Femur (tissue), 1 donor: ENCODE results near the gene ERN1.
"Not testable (repeated sequence)": the region's sequence is repeated elsewhere in the genome, so short reads cannot be mapped to it uniquely, and the experiment has no call there.

Experiments
- DNase-seq: peaks from one replicate; pipeline ENCODE4 v3.0.0-alpha.2; 2017

The ERN1 gene

DNA sequence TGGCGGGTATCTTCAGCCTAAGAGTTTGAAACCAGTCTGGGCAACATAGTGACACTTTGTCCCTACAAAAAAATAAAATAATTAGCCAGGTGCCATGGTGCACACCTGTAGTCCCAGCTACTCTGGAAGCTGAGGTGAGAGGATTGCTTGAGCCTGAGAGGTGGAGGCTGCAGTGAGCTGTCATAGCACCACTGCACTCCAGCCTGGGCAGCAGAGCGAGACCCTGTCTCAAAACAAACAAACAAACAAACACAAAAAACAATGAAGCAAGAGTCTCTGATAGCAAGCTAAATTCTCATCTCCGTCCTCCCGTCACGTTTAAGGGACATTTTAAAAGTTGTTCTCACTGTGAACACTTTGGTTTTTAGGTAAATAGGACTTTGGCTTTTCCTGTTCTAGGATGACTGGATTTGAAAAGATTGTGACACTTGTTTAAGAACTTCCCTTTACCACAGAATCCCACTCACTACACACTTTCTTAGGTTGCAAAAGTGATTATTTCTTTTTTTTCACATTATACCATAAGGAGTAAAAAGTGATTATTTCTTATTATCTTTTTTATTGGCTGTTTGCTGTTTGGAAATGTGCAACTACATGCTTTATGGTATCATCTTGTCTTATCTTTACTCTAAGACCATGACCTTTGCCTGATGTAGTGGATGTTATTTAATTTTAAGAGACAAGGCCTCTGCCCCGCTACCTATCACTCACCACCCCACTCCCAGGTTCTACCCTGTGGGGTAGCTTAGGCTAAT, 4.4 kb upstream of the ERN1 start:
- DNase-seq, result no peak

DNA sequence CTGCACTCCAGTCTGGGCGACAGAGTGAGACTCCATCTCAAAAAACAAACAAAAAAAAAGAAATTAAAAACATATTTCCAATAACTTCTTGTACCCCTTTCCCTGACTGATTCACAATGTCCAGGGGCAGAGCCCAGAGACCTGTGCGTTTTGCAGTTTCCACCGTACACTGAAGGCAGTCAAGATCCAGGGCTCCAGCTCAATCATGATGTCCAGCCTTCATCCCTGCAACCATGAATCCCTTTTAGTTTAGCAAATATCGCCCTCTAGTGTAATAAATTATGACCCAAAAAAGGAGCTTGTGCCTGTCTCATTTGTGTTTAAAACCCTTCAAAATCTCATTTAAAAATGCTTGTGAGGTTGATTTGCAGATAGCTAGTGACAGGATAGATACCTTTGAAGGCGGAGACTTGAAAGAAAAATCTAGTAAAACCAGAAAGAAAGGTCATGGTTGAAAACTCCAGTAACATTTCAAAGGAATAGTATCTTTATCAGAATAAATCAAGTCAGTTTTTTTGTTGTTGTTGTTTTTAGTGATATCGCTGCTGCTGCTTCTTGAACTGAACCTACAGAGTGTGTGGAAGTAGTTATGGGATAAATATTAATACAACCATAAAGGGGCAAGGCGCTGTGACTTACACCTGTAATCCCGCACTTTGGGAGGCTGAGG, 3.7 kb upstream of the ERN1 start:
- no peak for DNase-seq

DNA sequence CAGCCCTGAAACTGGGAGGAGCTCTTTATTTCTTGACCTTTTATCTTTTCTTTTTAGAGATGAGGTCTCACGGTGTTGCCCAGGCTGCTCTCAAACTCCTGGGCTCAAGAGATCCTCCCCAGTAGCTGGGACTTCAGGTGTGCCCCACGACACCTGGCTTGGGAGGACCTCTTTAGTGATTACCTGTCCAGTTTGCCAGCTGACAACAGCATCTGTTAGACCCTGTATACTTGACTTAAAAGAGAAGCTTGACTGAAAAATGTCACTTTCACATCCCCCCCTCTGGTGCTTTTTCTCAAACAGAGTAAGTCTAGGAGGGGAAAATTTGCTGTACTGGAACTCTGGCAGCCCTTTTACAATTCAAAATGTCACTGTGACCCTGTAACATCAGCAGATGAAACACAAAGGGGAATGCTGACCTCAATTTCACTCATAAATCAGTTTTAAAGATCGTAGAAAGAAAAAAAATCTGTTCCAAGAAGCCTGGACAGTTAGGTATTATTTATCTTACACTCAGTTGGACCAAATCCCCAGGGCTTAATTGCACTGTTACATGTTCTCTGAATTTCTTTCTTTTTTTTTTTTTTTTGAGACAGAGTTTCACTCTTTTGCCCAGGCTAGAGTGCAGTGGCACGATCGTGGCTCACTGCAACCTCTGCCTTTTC, 1.8 kb upstream of the ERN1 start:
- DNase-seq, result no peak

DNA sequence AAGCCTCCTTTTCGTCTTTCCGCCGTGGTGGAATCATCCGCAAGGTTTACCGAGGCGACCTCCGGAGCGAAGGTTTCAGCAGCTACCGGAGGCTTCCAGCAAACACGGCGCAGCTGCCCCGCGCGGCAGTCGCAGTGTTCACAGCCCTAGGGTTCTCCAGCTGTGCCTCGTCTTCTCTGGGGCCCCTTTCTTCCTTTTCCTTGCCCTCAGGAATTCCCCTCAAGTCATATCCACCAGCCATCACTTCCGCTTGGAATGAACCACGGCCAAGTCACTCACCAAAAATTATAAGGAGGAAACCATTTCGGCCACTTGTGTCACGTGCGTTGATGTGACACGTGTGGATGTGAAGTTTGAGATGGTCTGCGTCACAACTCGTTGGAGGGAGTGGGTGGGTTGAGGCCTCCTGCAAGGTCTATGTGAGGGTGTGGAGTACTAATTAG, 636 bp upstream of the ERN1 start:
- no peak for DNase-seq

DNA sequence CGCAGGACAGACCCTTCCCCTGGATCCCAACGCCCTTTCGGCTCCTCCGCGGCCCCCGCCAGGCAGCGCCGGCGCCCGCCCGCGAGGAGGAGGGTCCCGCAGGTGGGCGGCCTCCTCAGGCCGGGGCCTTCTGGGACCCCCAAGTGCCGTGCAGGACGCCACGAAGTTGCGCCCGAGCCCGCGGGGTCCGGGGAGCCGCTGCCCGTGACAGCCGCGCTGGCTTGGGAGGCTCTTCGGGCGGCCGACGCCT, 504 bp downstream of the ERN1 start:
- DNase-seq, result no peak

DNA sequence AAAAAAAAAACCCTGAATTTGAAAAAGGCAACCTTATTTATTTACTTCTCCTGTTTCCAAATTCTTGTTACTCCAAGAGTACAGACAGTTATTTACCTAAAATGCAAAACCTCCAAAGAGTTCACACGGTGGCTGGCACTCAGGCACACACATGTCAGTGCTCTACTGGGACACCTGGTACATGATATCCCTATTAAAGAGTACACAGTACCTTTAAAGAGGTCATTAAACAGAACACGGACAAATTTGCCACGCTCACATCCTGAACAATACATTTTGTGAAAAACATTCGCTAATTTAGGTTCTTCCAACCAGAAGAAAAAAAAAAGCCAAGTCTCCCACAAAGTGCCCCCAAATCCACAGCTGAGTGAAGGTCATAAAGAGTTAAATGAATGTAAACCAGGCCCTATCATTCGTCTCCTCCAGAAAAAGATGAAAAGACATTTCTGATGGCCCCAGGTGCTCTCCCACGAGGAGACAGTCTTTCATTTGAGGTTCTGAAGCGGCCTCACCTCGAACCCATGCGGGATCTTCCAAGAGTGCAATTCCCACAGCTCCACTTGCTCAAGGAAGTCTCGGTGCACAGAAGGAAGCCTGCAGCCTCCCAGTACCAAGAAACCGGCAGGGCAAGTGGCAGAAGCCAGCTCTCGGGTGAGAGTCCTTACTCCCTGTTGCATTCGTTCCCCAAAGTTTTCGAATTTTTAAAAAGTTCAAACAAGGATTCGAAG, 993 bp downstream of the ERN1 start:
- no peak for DNase-seq

DNA sequence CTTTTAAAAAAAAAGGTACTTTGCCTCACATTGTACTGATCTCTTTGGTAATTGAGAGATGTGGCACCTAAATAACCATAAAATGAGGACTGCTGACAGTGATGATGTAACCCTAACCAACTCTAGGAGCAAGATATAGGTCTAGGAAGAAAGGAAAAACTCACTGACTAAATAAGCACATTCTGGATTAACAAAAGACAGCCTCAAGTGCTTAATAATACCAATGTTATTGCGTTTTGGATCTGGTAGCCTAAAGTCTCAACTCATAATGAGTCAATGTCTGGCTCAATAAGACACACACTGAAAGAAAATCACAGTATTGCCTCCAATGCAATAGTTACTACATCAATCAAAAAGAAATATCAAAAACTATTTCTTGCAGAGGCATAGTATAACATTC, 3.0 kb downstream of the ERN1 start:
- no peak for DNase-seq

DNA sequence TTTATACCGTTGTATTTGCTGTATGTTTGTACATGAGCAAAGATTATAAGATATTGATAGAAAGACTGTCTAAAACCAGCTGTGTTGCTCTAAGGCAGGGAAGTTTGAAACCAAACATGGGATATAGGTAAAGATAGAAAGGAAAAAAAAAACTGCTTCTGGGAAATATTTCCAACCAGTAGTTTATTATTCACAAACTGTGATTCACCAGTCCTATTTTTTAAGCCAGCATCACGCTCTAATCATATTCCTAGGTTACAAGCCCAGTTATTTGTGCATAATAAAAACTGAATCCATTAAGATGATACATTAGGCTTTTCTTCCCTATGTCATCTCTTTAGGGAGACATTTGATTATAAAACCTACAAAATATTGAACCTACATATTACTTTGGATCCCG, 4.0 kb downstream of the ERN1 start:
- DNase-seq, result no peak

DNA sequence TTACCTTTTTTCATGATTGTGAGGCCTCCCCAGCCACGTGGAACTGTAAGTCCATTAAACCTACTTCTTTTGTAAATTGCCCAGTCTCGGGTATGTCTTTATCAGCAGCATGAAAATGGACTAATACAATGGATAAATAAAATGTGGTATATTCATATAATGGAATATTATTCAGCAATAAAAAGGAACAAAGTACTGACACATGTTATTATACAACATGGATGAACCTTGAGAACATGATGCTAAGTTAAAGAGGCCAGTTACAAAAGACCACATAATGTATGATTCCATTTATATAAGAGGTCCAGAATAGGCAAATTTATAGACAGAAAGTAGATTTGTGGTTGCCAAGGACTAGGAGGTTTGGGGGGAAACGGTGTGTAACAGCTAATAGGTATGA, 5.3 kb downstream of the ERN1 start:
- DNase-seq, result no peak

DNA sequence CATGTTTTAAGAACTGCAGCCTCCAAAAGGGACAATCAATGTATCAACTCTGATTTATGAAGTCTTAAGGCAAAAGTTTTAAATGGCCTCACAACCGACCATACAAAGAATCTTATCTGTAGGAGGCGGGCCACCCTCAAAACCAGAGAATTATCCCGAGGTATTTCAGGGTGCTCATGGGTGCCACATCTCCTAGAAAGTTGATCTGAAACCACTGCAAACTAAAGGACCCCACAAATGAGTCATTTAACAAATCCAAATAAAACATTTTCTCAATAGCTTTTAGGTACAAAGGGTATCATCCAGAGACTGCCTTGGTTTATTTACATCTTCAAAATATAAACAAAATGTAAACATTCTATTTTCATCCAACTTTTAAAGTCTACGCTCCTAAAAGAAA, 6.8 kb downstream of the ERN1 start:
- DNase-seq, result no peak

DNA sequence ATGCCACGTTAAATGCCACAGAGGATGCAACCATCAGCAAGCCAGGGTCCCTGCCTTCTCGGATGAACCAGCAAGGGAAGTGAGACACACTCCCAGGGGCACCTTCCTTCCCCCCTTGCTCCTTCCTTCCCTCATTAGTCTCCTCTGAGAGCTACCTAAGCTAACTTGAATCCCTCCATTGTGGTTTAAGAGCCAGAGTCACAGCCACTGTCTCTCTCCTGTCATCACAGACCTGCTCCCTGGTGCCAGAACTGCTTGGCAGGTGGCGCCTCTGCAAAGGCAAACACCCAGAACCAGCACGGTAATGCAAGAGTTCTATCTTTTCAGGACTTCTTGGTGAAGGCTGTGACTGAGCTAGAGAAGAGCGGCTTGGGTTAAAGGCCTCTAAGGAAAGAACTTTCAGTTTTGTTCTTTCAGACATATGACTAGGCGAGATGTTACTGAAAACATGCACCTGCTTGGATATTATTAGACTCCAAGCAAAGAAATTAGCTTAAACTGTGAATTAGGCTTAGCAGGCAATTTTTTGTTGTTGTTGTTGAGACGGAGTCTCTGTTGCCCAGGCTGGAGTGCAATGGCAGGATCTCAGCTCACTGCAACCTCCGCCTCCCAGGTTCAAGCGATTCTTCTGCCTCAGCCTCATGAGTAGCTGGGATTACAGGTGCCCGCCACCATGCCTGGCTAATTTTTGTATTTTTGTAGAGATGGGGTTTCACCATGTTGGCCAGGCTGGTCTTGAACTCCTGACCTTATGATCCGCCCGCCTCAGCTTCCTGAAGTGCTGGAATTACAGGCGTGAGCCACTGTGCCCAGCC, 8.8 kb downstream of the ERN1 start:
- DNase-seq, result not testable (repeated sequence)

DNA sequence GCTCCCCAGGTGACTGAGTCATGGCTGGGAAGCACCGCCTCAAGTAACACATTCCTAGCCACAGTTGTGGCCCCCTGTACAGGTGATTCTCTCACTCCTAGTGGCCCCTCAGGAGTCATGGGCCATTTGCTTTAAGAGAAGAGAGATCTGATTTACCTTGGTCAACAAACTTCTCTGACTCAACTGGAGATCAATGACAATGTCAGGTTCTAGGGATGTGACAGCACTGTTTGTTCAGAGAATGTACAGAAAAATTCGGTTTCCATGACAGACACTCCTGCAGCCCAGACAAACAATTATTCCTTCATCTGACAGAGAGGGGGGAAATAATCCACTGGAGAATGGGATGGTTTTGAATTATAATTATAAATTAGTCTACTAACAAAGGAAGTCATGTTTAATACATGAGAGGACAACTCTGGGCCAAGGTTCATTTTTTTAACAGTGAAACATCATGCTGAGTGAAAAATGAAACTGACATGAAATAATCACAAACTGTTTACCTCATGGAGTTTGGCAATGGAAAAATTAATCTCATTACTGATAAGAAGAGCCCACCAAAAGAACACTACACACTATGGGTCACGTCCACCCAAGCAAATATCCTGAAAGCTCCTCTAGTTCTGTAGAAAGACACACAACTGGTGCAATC, 9.7 kb downstream of the ERN1 start:
- DNase-seq, result no peak

DNA sequence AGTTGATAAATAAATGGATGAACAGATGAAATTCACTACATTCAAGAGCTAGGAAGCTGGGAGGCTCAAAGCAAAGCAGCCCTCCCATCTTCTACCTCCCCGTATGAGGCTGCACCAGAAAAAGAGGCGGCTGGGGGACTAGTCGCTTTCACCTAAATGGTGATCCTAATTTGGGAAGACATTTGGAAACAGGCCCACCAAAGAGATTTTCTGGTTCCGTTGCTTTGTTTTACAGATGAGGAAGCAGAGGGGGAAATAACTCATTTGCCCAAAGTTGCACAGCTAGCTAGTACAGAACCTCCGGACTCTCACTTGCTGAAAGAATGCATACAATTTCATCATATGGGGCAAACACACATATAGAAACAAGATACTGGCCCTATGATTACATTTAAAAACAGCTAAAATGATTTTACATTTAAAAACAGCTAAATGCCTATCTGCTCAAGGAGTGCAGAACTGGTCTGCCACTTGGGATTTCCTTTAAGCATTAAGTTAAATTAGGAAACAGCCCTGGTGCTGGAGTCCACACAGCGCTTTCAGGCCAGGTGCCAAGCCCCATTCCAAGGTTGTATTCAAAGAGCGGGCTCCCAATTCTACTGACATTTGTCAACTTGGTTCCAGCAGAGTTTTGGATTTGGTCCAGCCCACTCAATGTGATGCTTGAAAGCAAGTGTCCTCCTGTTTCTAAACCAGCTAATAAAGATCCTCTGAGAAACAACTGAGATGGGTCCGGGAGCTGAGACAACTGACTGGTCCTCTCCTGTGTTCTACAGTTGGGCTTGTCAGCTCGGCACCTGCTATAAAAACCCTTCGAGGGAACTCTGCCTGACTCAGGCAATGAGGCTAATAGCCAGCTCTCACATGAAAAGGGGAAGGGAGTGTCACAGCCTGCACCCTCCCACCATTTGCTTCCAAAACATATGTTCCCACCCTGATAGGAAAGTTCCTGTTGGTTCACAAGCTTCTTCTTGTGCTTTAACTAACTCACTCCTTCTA, 11.7 kb downstream of the ERN1 start:
- DNase-seq, result peak; percentile 47

DNA sequence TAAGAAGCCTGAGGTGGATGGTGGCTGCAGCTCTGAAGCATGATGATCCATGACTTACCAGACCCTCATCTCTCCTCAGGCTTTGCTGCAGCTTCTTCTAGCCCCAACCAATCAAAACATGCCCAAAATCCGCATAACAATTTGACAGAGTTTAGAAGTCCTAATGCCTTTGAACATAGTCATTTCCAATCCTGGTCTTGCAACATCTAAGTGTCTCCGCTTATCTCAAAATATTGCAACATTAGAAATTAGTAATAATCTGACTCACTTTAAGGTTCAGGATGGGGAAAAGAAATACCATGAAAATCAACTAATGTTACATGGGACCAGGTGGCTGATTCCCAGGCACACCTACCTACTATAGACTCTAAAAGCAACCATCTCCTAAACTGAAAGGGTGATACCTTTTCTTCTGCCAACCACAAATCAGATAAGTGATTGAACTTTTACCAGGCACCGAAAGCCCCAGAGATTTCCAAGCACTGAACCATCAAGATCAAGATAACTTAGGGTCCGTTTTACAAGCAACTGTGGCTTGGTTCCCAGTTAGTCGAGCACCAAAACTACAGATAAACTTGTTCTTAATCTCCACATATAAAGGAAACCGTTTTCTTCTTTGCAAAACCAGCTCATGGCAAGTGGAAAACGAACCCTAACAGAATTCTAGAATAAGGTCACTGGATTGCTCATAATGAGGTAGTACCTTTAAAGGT, 14.0 kb downstream of the ERN1 start:
- DNase-seq, result no peak

DNA sequence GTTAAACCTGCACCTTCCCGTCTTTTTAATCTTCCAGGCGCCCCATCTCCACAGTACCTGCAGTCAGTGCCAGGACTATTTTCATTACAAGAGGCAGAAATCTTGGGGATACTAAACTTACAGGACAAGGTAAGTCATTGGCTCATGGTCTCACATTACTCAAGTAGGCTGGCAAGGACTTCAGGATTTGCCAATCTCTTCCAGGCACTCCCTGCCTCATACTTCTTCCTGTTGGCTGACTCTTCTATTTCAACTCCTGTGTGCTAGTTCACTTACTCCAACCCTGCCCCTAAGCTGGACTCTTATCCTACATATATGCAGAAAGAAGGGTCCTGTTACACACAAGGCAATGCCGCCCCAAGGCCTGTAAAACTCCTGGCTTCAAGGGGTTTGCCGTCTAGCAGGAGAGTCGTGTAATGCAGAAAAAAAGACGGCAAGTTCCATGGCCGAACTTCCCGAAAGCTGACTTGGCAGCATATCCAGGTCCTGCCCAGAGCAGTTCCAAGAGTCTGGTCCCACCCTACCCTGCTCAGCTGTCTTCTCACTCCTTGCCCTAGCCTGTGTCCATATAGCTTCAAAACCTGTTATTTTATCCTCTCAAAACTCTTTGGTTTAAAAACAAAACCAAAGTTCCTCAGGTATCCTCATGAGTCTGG, 14.8 kb downstream of the ERN1 start:
- DNase-seq, result no peak

DNA sequence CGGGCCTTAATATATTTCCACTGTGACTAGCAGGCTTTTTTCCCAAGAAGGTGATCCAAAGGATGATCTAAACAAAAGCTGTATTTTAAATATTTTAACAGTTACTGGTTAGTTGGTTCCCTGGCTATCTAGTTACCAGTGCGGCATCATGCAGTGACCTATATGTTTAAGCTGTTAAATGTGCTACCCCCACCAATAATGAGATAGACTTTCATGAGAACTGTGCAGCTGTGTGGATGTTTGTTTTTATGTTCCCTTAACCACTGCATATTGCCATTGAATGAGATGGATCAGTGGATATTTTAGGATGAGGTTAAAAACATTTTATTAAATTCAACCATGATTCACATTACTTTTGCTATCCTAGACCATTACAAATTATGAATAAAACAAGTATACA, 16.9 kb downstream of the ERN1 start:
- DNase-seq, result no peak

DNA sequence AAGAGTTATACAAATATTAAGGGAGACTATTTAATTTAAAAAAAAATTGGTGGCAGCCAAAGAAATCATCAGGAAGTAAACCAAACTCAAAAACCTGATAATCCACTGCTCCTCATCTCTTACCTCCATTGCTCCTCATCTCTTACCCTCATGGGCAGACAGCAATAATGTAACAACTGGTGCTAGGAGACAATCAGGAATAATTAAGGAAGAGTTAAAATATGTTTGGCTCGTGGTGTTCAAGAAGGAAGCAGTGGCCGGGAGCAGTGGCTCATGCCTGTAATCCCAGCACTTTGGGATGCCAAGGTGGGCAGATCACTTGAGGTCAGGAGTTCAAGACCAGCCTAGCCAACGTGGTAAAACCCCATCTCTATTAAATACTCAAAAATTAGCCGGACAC, 18.1 kb downstream of the ERN1 start:
- no peak for DNase-seq

DNA sequence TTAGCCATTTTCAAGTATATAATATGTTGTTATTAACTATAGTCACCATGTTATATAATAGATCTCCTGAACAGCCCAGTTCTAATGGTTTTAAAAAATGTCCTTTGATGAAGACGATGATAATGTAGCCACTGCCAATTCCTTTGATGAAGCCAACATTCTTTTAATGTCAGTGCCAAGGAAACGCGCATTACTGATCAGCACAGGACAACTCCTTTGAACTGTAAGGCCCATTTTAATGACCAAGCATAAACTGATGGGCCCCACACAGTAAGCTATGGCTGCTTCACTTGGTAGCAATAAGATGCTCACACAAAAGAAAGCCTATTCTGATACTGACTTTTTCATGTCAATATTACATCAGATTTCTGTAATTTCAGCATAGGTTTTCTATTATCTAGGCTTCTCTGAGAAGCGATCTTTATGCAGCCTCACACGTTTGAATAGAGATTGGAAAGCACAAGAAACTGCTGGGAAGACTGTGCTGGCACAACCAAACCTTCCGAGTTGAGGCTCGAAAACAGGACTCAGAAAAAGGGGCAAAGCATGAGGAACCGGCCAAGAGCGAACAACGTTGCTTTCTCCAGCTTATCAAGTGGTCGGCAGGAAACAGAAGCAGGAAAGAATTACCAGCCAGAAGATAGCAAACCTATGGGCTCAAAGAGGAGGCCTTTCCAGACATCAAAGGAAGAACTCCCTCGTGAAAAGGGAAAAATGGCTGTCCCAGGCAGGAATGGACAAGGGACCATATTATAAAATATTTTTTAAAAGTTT, 19.4 kb downstream of the ERN1 start:
- no peak for DNase-seq

DNA sequence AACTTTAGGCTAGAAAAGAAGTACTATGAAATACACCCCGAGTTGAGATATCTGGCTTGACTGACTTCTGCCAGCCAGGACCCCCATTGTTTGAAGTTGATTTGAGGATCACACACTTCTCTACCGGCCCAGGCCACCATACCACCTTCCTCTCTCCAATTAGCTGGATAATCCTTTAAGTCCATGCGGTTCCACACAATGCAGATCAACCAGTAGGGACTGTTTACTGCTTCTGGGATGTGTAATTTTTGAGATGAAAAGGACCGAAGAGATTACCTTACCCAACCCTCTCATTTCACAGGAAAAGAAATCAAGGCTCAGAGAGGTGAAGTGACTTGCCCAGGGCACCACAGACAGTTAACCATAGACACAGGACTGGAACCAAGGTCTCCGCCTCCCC, 20.5 kb downstream of the ERN1 start:
- DNase-seq, result no peak
